Progenitor cell of endocrine pancreas (in vitro differentiated cells): ENCODE measurements around the gene NAA10. TPM values are rescaled to one million over a fixed set of nuclear protein-coding genes. Genes with fewer than 3 reads are reported as not detected.

Experiments
- DNase-seq: peaks from one replicate; pipeline ENCODE4 v3.0.0; 2021; ENCODE audit warnings: low spot score; ENCODE audit not compliant: unreplicated experiment
- H3K27ac Mint-ChIP-seq: 2 replicates; pipeline ENCODE4 v1.8.0; 2021; ENCODE audit warnings: mild to moderate bottlenecking, moderate library complexity, mixed read lengths
- H3K27me3 Mint-ChIP-seq: 2 replicates; pipeline ENCODE4 v1.8.0; 2021; ENCODE audit warnings: mixed read lengths
- H3K36me3 Mint-ChIP-seq: 2 replicates; pipeline ENCODE4 v1.8.0; 2022; ENCODE audit warnings: mixed read lengths; ENCODE audit not compliant: insufficient read depth
- H3K4me1 Mint-ChIP-seq: 2 replicates; pipeline ENCODE4 v1.8.0; 2021; ENCODE audit warnings: low read depth, mixed read lengths
- H3K4me3 Mint-ChIP-seq: 2 replicates; pipeline ENCODE4 v1.8.0; 2021; ENCODE audit warnings: low read depth, mild to moderate bottlenecking, moderate library complexity, mixed read lengths
- H3K9me3 Mint-ChIP-seq: 2 replicates; pipeline ENCODE4 v1.8.0; 2021; ENCODE audit warnings: low read depth, mixed read lengths
- total RNA-seq: library from RNA; stranded (reverse); gene quantifications from 2 replicates; pipeline ENCODE4 v1.2.1, GENCODE V29; 2021
- TF ChIP-seq, protein P1 (sequence below): fragments of 200-600 bp; sonication (generic); IDR thresholded peaks from one replicate; pipeline ENCODE4 v1.5.0; 2021; ENCODE audit warnings: antibody characterized with exemption, mild to moderate bottlenecking; ENCODE audit not compliant: unreplicated experiment

Gene NAA10
- total RNA-seq, 1 donor from 2014 or later = 85.3 TPM

DNA sequence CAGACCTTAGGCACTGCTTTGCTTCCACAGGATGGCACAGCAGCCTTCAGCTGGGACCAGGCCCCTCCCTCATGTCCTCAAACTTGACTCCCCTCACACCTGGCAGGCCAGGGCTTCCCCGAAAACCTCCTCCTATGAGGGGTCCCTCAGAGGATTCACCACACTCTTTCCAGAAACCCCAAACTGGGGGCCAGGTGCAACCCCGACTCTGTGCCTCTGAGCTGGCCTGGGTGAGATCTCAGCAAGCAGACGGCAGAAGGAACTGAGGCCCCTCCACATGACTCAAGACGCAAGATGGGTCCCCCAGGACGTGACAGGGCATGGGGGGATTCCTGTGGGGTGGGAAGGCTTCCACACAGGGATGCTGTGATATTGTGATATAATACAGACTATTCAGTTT, 30.6 kb upstream of the NAA10 start:
- Mint-ChIP-seq H3K4me3 (no peak overlapping the region), H3K27me3 (no peaks in the 10 kb centered on the region), H3K36me3 (peaks cover 5% of the 10 kb centered on the region), H3K9me3 (no peaks in the 10 kb centered on the region), H3K4me1 (peaks cover 22% of the 10 kb centered on the region), H3K27ac (no peak overlapping the region)
- no peak for DNase-seq
- TF ChIP-seq, protein P1, sequence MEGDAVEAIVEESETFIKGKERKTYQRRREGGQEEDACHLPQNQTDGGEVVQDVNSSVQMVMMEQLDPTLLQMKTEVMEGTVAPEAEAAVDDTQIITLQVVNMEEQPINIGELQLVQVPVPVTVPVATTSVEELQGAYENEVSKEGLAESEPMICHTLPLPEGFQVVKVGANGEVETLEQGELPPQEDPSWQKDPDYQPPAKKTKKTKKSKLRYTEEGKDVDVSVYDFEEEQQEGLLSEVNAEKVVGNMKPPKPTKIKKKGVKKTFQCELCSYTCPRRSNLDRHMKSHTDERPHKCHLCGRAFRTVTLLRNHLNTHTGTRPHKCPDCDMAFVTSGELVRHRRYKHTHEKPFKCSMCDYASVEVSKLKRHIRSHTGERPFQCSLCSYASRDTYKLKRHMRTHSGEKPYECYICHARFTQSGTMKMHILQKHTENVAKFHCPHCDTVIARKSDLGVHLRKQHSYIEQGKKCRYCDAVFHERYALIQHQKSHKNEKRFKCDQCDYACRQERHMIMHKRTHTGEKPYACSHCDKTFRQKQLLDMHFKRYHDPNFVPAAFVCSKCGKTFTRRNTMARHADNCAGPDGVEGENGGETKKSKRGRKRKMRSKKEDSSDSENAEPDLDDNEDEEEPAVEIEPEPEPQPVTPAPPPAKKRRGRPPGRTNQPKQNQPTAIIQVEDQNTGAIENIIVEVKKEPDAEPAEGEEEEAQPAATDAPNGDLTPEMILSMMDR = no peak

DNA sequence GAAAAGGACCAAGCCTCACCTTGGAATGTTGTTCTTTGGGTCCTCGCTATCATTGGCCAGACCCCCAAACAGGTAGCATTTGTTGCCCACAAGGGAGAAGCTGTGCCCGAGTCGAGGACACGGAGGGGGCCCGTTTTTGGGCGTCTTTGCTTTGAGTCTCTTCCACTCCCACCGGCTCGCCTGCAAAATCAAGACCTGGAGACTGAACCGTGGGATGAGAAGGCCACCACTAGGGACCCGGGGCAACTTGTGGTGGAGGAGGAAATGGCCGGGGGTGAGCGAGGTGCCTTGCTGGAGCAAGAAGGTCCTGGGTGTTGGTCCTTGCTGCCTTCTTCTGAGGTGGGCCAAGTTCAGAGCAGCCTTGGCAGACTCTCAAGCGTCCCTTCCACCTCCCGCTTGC, 29.3 kb upstream of the NAA10 start:
- peaks cover 17% of the 10 kb centered on the region for H3K4me1 Mint-ChIP-seq
- H3K4me3 Mint-ChIP-seq = no peak overlapping the region
- DNase-seq = no peak
- H3K27me3 Mint-ChIP-seq = no peaks in the 10 kb centered on the region
- no peaks in the 10 kb centered on the region for H3K9me3 Mint-ChIP-seq
- TF ChIP-seq, protein P1 = no peak
- H3K36me3 Mint-ChIP-seq = peaks cover 8% of the 10 kb centered on the region
- H3K27ac Mint-ChIP-seq = no peak overlapping the region

DNA sequence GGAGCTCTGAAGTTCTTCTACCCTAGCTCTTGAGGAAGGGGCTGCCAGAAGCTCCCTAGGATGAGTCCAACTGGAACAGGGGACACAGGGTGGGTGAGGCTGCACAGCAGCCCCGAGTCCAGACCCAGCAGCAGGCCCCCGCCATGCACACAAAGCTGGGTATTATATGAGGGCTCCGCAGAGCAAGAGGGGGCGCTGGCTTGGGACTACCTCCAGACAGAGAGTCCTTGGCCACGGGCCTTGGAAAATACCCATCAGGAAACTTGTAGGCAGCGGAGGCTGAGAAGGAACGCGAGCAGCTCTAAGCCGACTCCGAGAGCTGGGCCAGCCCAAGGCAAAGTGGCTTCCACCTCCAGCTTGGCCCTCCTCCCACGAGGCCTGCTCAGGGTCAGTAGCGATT, 28.7 kb upstream of the NAA10 start:
- H3K4me1 Mint-ChIP-seq = peaks cover 14% of the 10 kb centered on the region
- no peaks in the 10 kb centered on the region for H3K27me3 Mint-ChIP-seq
- TF ChIP-seq, protein P1 = no peak
- H3K27ac Mint-ChIP-seq = no peak overlapping the region
- no peak overlapping the region for H3K4me3 Mint-ChIP-seq
- peaks cover 8% of the 10 kb centered on the region for H3K36me3 Mint-ChIP-seq
- DNase-seq = no peak
- no peaks in the 10 kb centered on the region for H3K9me3 Mint-ChIP-seq

DNA sequence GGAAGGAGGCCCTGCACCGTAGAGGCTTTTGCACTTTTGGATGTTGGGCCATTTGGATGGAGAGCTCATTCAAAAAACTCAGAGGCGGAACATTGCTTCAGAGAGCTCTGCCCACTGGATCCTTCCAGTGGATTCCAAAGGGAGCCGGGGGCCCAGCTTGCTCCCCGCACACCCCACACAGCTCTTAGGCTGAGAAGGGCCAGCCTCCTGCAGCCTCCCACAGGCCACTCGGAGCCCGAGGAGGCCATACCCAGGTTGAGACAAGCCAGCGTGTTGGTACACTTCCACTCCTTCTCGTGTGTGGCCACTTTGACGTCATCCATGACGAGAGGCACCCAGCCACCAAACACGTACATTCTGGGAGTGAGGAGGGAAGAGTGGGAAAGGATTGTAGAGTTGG, 26.5 kb upstream of the NAA10 start:
- TF ChIP-seq, protein P1 = no peak
- Mint-ChIP-seq H3K4me3 (no peak overlapping the region), H3K9me3 (no peaks in the 10 kb centered on the region), H3K36me3 (peaks cover 11% of the 10 kb centered on the region), H3K27ac (no peak overlapping the region), H3K27me3 (no peaks in the 10 kb centered on the region), H3K4me1 (no peaks in the 10 kb centered on the region)
- no peak for DNase-seq

DNA sequence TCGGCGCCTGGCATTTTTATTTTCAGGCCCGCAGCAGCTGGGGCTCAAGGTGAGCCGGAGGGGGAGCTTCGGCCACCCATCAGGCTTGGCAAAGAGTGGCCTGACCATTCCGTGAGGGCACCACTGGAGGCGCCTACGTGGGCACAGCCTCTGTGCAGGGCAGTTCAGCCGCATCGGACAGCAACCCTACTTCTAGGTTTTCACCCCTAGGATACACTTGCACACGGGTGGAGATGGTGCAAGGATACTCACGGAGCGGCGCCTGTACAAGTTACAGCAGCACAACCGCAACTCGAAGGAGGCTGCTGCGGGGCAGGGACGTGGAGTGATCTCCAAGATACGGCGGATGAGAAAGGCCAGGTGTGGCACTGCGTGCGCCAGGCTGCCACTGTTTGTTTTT, 25.9 kb upstream of the NAA10 start:
- no peak for DNase-seq
- TF ChIP-seq, protein P1 = no peak
- Mint-ChIP-seq H3K36me3 (peaks cover 11% of the 10 kb centered on the region), H3K9me3 (no peaks in the 10 kb centered on the region), H3K4me3 (no peak overlapping the region), H3K27me3 (no peaks in the 10 kb centered on the region), H3K4me1 (no peaks in the 10 kb centered on the region), H3K27ac (no peak overlapping the region)
